ENCODE data around the gene PDGFD.

DNA sequence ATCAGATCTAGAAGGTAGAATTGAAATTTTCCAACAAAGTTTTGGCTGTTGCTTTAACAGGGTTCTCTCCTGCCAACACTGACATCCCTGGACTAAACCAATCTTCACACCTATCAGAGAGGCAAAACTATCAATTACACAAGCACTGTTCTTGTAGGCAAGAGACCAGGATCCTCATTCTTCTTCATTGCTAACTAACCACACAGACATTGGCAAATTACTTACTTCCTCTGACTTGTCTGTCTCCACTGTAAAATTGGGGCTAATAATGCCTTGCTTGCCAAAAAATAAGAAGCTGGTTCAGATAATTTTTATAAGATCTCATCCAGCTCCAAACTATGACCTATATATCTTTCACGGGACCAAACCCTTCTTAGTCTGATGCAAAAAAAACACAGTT, 221.3 kb downstream of the PDGFD start:
- TF ChIP-seq, protein P1, sequence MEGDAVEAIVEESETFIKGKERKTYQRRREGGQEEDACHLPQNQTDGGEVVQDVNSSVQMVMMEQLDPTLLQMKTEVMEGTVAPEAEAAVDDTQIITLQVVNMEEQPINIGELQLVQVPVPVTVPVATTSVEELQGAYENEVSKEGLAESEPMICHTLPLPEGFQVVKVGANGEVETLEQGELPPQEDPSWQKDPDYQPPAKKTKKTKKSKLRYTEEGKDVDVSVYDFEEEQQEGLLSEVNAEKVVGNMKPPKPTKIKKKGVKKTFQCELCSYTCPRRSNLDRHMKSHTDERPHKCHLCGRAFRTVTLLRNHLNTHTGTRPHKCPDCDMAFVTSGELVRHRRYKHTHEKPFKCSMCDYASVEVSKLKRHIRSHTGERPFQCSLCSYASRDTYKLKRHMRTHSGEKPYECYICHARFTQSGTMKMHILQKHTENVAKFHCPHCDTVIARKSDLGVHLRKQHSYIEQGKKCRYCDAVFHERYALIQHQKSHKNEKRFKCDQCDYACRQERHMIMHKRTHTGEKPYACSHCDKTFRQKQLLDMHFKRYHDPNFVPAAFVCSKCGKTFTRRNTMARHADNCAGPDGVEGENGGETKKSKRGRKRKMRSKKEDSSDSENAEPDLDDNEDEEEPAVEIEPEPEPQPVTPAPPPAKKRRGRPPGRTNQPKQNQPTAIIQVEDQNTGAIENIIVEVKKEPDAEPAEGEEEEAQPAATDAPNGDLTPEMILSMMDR (IDR thresholded peaks at IDR 0.05; ENCODE audit: low read depth, low read length): no peak
- TF ChIP-seq EZH2phosphoT487 (IDR thresholded peaks at IDR 0.05; ENCODE audit: low read depth): no peak

All from OCI-LY3 (cell line).